B cell (primary cell): ENCODE data around the gene MAD2L1BP.

Source experiments
- CTCF ChIP-seq: fragments of 200-600 bp; IDR thresholded peaks from one replicate; pipeline ENCODE4 v1.8.0; 2022; ENCODE audit warnings: antibody characterized with exemption, mild to moderate bottlenecking
- EZH2 ChIP-seq: IDR thresholded peaks from 2 replicates; pipeline ENCODE4 v1.6.1; 2012; ENCODE audit warnings: borderline replicate concordance, low read depth, mild to moderate bottlenecking, moderate library complexity, low read length; ENCODE audit not compliant: insufficient read depth, poor library complexity, severe bottlenecking

- TF ChIP-seq CTCF: no peak
- TF ChIP-seq EZH2: no peak
Measured at GRCh38 chr6:43625393-43625992, 10.1 kb upstream of the MAD2L1BP start.
